GM23338 (cell line): ENCODE measurements around the gene CHAF1B.

Experiments used
- CREB1 ChIP-seq: fragments of 250-450 bp; sonication (Bioruptor Pico); IDR thresholded peaks from 2 replicates; pipeline ENCODE4 v1.5.0; 2020; ENCODE audit warnings: low read depth, mild to moderate bottlenecking, moderate library complexity
- EZH2 ChIP-seq: fragments of 200-600 bp; sonication (generic); IDR thresholded peaks from one replicate; pipeline ENCODE4 v1.8.0; 2017; ENCODE audit warnings: antibody characterized with exemption, mild to moderate bottlenecking, low read depth; ENCODE audit not compliant: unreplicated experiment
- EZH2phosphoT487 ChIP-seq: fragments of 200-600 bp; sonication (generic); IDR thresholded peaks from one replicate; pipeline ENCODE4 v1.8.1; 2018; ENCODE audit warnings: antibody characterized with exemption; ENCODE audit not compliant: unreplicated experiment
- JUNB ChIP-seq: IDR thresholded peaks from one replicate; pipeline ENCODE4 v1.6.1; 2016; ENCODE audit warnings: antibody characterized with exemption; ENCODE audit not compliant: unreplicated experiment
- NANOG ChIP-seq: IDR thresholded peaks from 2 replicates; pipeline ENCODE4 v1.6.1; 2016; ENCODE audit warnings: antibody characterized with exemption, borderline replicate concordance
- POLR2AphosphoS5 ChIP-seq: IDR thresholded peaks from 2 replicates; pipeline ENCODE4 v1.6.1; 2016; ENCODE audit warnings: antibody characterized with exemption, low read depth
- STAT1 ChIP-seq: IDR thresholded peaks from one replicate; pipeline ENCODE4 v1.6.1; 2016; ENCODE audit warnings: antibody characterized with exemption; ENCODE audit not compliant: unreplicated experiment
- ZNF114 ChIP-seq: fragments of 250-450 bp; sonication (Bioruptor Pico); IDR thresholded peaks from 2 replicates; pipeline ENCODE4 v1.5.0; 2020; ENCODE audit warnings: mild to moderate bottlenecking, moderate library complexity
- ZNF331 ChIP-seq: fragments of 250-450 bp; sonication (Bioruptor Pico); IDR thresholded peaks from 2 replicates; pipeline ENCODE4 v1.5.0; 2020; ENCODE audit warnings: low read depth, mild to moderate bottlenecking, moderate library complexity
- TF ChIP-seq, protein P1 (sequence below), 2 experiments: fragments of 200-600 bp in 1 of 2; sonication (generic) in 1 of 2; conservative IDR thresholded peaks; 2 replicates each; pipeline versions ENCODE4 v1.5.1 to v1.6.1; 2016 to 2017; ENCODE audit warnings: antibody characterized with exemption in 2 of 2, low read depth in 2 of 2, mild to moderate bottlenecking in 2 of 2, moderate library complexity in 1 of 2
- TF ChIP-seq, protein P2 (sequence below): IDR thresholded peaks from one replicate; pipeline ENCODE4 v1.6.1; 2018; ENCODE audit warnings: antibody characterized with exemption; ENCODE audit not compliant: unreplicated experiment
- TF ChIP-seq, protein P3 (sequence below): IDR thresholded peaks from 2 replicates; pipeline ENCODE4 v1.6.1; 2016; ENCODE audit warnings: antibody characterized with exemption
- TF ChIP-seq, protein P4 (sequence below): fragments of 250-450 bp; sonication (Bioruptor Pico); IDR thresholded peaks from 2 replicates; pipeline ENCODE4 v1.5.0; 2020; ENCODE audit warnings: mild to moderate bottlenecking, moderate library complexity

DNA sequence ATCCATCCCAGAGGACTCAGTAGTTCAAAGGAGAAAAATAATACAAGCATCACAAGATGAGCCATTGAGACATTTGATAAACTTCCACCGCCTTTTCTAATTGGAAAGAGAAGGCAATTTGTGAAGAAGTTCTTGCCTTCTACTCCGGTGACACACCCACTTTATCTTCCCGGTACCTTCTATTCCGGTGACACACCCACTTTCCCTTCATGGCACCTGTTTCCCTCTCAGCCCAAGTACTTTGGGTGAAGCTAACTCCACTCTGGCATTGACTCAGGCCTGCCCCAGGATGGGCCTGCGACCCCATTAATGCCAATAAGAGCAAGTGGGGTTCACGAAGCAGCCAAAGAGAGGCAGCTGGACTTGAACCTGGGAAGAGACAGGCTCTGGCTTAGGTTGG, 56.5 kb downstream of the CHAF1B start:
- TF ChIP-seq, protein P1, sequence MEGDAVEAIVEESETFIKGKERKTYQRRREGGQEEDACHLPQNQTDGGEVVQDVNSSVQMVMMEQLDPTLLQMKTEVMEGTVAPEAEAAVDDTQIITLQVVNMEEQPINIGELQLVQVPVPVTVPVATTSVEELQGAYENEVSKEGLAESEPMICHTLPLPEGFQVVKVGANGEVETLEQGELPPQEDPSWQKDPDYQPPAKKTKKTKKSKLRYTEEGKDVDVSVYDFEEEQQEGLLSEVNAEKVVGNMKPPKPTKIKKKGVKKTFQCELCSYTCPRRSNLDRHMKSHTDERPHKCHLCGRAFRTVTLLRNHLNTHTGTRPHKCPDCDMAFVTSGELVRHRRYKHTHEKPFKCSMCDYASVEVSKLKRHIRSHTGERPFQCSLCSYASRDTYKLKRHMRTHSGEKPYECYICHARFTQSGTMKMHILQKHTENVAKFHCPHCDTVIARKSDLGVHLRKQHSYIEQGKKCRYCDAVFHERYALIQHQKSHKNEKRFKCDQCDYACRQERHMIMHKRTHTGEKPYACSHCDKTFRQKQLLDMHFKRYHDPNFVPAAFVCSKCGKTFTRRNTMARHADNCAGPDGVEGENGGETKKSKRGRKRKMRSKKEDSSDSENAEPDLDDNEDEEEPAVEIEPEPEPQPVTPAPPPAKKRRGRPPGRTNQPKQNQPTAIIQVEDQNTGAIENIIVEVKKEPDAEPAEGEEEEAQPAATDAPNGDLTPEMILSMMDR (conservative IDR thresholded peaks at IDR 0.05; ENCODE audit: low read depth in 2 of 2): no peak
- no peak for TF ChIP-seq POLR2AphosphoS5
- TF ChIP-seq ZNF114 (CRISPR knock-in tag): no peak
- no peak for TF ChIP-seq EZH2
- TF ChIP-seq, protein P2, sequence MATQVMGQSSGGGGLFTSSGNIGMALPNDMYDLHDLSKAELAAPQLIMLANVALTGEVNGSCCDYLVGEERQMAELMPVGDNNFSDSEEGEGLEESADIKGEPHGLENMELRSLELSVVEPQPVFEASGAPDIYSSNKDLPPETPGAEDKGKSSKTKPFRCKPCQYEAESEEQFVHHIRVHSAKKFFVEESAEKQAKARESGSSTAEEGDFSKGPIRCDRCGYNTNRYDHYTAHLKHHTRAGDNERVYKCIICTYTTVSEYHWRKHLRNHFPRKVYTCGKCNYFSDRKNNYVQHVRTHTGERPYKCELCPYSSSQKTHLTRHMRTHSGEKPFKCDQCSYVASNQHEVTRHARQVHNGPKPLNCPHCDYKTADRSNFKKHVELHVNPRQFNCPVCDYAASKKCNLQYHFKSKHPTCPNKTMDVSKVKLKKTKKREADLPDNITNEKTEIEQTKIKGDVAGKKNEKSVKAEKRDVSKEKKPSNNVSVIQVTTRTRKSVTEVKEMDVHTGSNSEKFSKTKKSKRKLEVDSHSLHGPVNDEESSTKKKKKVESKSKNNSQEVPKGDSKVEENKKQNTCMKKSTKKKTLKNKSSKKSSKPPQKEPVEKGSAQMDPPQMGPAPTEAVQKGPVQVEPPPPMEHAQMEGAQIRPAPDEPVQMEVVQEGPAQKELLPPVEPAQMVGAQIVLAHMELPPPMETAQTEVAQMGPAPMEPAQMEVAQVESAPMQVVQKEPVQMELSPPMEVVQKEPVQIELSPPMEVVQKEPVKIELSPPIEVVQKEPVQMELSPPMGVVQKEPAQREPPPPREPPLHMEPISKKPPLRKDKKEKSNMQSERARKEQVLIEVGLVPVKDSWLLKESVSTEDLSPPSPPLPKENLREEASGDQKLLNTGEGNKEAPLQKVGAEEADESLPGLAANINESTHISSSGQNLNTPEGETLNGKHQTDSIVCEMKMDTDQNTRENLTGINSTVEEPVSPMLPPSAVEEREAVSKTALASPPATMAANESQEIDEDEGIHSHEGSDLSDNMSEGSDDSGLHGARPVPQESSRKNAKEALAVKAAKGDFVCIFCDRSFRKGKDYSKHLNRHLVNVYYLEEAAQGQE: no peak
- TF ChIP-seq JUNB: no peak
- no peak for TF ChIP-seq EZH2phosphoT487
- no peak for TF ChIP-seq ZNF331 (CRISPR knock-in tag)
- no peak for TF ChIP-seq CREB1 (CRISPR knock-in tag)
- TF ChIP-seq, protein P3, sequence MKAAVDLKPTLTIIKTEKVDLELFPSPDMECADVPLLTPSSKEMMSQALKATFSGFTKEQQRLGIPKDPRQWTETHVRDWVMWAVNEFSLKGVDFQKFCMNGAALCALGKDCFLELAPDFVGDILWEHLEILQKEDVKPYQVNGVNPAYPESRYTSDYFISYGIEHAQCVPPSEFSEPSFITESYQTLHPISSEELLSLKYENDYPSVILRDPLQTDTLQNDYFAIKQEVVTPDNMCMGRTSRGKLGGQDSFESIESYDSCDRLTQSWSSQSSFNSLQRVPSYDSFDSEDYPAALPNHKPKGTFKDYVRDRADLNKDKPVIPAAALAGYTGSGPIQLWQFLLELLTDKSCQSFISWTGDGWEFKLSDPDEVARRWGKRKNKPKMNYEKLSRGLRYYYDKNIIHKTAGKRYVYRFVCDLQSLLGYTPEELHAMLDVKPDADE: no peak
- TF ChIP-seq NANOG: no peak
- TF ChIP-seq, protein P4, sequence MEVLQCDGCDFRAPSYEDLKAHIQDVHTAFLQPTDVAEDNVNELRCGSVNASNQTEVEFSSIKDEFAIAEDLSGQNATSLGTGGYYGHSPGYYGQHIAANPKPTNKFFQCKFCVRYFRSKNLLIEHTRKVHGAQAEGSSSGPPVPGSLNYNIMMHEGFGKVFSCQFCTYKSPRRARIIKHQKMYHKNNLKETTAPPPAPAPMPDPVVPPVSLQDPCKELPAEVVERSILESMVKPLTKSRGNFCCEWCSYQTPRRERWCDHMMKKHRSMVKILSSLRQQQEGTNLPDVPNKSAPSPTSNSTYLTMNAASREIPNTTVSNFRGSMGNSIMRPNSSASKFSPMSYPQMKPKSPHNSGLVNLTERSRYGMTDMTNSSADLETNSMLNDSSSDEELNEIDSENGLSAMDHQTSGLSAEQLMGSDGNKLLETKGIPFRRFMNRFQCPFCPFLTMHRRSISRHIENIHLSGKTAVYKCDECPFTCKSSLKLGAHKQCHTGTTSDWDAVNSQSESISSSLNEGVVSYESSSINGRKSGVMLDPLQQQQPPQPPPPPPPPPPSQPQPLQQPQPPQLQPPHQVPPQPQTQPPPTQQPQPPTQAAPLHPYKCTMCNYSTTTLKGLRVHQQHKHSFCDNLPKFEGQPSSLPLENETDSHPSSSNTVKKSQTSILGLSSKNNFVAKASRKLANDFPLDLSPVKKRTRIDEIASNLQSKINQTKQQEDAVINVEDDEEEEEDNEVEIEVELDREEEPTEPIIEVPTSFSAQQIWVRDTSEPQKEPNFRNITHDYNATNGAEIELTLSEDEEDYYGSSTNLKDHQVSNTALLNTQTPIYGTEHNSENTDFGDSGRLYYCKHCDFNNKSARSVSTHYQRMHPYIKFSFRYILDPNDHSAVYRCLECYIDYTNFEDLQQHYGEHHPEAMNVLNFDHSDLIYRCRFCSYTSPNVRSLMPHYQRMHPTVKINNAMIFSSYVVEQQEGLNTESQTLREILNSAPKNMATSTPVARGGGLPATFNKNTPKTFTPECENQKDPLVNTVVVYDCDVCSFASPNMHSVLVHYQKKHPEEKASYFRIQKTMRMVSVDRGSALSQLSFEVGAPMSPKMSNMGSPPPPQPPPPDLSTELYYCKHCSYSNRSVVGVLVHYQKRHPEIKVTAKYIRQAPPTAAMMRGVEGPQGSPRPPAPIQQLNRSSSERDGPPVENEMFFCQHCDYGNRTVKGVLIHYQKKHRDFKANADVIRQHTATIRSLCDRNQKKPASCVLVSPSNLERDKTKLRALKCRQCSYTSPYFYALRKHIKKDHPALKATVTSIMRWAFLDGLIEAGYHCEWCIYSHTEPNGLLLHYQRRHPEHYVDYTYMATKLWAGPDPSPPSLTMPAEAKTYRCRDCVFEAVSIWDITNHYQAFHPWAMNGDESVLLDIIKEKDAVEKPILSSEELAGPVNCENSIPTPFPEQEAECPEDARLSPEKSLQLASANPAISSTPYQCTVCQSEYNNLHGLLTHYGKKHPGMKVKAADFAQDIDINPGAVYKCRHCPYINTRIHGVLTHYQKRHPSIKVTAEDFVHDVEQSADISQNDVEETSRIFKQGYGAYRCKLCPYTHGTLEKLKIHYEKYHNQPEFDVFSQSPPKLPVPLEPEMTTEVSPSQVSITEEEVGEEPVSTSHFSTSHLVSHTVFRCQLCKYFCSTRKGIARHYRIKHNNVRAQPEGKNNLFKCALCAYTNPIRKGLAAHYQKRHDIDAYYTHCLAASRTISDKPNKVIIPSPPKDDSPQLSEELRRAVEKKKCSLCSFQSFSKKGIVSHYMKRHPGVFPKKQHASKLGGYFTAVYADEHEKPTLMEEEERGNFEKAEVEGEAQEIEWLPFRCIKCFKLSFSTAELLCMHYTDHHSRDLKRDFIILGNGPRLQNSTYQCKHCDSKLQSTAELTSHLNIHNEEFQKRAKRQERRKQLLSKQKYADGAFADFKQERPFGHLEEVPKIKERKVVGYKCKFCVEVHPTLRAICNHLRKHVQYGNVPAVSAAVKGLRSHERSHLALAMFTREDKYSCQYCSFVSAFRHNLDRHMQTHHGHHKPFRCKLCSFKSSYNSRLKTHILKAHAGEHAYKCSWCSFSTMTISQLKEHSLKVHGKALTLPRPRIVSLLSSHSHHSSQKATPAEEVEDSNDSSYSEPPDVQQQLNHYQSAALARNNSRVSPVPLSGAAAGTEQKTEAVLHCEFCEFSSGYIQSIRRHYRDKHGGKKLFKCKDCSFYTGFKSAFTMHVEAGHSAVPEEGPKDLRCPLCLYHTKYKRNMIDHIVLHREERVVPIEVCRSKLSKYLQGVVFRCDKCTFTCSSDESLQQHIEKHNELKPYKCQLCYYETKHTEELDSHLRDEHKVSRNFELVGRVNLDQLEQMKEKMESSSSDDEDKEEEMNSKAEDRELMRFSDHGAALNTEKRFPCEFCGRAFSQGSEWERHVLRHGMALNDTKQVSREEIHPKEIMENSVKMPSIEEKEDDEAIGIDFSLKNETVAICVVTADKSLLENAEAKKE (CRISPR knock-in tag): no peak
- TF ChIP-seq STAT1: no peak
